Effector CD8-positive, alpha-beta T cell (primary cell): ENCODE measurements around the gene RPIA.
"Not testable (repeated sequence)": the region's sequence is repeated elsewhere in the genome, so short reads cannot be mapped to it uniquely, and the experiment has no call there.

Source experiments
- DNase-seq: peaks from one replicate; lab custom pipeline; 2025; lab: John Stamatoyannopoulos, UW
- total RNA-seq, 4 experiments: gene quantifications; one replicate each; lab custom pipeline; 2026; lab: John Stamatoyannopoulos, UW

Gene RPIA
- 14.1 to 37.4 (median 18.3) reads per million in 4 experiments for total RNA-seq

DNA sequence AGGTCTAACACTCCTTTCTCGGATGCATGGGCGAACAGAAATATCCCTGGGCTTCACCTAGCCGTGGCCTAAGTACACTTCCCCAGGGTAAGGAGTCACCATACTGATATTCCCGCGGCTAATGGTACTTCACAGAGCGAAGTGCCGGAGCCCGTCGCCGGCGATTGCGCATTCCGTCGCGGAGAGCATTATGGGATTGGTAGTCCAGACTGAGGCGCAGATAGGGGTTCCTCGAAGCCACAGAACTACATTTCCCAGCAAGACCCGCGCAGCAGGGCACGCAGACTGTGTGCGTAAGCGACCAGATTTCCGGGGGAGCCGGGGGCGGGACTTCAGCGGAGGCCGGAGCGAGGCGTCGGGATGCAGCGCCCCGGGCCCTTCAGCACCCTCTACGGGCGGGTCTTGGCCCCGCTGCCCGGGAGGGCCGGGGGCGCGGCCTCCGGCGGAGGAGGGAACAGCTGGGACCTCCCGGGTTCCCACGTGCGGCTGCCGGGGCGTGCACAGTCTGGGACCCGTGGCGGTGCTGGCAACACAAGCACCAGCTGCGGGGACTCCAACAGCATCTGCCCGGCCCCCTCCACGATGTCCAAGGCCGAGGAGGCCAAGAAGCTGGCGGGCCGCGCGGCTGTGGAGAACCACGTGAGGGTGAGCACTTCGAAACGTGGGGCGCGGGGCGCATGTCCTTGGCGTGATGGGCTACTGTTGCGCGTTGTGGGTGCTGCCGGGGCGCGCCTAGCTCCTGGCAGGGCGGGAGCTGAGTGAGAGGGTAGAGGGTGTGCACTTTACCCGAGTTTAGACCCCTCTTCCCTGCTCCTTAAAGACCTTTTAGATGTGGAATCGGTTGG, at the start of gene RPIA:
Gene RPIA, plus strand, starts transcription at position 335 of the 845 bp plus-strand sequence. Its CDS starts 26 bp downstream, at position 361.
- DNase-seq: peak; percentile 98

DNA sequence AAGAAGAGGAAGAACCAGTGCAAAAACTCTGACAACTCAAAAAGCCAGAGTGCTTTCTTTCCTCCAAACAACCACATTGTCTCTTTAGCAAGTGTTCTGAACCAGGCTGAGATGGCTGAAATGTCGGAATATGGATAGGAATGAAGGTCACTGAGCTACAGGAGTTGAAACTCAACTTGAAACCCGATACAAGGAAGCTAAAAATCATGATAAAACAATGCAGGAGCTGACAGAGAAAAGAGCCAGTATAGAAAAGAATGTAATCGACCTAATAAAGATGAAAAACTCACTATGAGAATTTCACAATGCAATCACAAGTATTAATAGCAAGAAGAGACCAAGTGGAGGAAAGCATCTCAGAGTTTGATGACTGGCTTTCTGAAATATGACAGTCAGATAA, 49.2 kb upstream of the RPIA start:
- no peak for DNase-seq

DNA sequence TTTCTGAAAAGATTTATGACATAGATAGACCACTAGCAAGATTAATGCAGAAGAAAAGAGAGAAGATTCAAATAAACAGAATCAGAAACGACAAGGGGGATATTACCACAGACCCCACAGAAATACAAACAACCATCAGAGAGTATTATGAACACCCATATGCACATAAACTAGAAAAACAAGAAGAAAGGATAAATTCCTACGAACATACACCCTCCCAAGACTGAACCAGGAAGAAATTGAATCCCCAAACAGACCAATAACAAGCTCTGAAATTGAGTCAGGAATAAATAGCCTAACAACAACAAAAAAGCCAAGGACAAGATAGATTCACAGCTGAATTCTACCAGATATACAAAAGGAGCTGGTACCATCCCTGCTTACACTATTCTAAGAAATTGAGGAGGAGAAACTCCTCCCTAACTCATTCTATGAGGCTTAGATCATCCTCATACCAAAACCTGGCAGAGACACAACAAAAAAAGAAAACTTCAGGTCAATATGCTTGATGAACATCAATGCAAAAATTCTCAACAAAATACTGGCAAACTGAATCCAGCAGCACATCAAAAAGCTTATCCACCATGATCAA, 46.1 kb upstream of the RPIA start:
- not testable (repeated sequence) for DNase-seq

DNA sequence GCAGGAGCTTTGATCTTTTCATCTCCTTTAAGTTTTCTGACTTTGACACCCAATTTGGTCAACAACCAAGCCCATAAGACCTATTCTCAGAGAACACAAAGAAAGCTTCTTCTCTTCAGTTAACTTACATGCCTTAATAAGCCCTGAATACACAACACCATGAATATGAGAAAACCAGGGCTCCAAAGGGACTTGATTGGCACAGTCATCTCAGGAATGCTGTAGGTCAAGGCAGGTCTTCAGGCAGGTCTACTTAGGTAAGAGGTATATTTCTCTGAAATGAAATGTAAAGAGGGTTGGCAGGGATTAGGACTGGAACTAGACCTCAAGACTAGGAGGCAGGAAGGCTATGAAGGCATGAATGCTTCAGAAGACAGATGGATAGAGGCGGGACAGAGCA, 39.8 kb upstream of the RPIA start:
- no peak for DNase-seq

DNA sequence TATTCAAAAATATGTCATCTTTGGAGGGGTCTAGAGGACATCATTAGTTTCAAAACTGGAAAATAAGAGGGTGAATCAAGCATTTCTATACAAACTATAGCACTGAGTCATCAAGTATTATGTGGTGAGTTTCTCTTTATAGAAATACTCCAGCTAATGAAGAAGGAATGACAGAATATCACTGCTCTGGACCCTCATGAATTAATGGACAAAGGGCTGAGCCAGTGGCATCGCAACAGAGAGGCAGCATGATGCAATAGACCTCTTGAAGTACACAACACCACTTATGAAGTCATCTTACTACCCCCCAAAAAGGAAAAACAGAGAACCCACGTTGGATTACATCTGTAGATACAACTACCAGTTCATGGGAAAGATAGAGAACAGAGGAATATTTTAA, 36.8 kb upstream of the RPIA start:
- DNase-seq: no peak

DNA sequence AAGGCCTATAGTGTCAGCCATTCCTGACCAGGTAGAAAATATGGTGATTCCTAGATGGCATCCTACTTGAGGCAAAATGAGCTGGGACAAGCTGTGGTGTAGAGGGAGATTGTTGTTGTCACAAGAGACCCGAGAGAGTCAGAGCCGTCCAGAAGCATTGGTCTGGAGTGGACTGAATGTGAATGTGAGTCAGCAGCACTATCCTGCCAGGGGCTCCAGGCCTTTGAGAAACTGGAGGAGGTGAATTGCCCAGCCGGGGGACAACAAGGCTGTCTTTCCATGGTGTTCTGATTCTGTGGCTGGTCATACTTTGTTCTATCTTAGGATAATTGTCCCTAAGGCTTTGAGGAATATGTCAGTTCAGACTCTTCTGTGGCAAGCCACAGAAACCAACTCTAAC, 34.8 kb upstream of the RPIA start:
- no peak for DNase-seq

DNA sequence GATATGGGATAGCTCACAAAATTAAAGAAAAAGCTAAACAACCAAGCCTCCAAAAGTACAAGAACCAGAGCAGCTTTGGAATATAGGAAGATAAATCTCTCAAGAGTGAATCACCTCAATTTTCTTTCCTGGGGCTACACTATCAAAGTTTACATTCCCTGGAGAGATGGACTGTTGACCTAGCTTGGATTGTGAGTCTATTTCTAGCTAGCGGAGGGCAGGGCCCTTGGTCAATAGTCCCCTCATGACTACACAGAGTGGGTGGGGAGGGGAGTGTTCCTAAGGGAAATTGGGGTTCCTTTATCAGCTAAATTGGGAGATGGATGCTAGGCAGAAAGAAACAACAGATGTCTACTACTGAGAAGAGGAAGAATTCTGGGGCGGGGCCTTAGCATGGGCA, 34.3 kb upstream of the RPIA start:
- no peak for DNase-seq

DNA sequence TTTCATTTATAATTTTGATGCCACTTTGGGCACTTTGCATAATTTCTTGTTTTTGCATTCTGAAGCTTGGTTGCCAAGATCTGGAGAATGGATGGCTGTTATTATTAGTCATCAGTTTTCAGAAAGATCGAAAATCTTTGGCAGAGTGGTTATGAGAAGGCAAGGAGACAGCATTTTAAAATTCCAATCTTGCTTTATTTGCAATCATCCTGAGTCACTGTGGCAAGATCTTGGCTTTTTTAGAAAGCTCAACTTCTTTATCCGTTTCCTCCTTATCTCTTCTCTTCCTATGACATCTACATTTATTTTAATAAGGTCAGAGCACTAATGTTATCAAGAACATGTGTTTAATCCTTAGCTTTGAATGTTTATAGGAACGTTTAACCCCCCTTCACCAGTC, 33.1 kb upstream of the RPIA start:
- DNase-seq: no peak

DNA sequence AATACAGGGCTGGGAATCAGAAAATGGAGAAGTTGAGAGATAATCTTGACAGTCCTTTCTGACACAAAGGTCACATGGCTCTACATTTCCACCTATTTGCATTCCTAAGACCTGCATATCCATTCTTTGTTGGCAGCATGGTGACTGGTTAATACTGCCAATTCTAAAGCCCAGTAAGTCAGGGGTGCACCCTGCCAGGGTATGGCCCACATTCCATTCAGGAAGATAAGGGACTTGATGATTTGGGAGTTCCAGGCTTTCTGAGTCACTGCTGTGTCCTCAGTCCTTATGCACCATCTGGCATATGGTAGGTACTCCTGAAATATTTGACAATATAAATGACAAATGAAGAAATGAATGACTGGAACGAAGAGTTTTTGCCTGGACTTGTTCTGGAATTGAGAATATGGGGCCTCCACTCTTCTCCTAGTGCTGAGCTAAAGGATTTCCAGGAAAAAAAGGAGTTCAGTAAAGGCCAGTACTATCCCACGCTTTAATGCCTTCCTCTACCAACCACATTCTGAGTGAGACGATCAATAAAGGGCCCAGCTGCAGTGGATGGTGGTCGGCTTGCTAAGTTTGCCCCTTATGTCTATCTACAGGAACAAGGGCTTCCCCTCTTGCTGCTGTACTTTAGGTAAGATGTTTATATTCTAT, 32.5 kb upstream of the RPIA start:
- no peak for DNase-seq

DNA sequence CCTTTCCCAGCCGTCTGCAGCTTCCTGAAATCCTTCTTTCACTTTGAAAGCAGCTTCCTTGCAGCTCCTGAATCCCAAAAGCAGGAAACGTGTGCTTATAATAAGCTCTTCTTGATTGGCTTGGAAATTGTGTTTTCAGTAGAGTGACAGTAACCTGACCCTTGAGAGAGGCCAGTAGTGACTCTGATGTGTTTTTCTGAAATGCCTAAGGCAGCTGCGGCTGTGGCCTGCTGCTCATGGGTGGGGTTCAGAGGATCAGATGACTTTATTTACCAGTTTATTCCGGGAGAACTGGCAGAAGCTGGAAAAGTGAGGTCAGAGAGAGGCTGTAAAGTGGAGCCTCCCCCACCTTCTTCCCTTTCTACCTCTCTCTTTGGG, 31.9 kb upstream of the RPIA start:
- no peak for DNase-seq

DNA sequence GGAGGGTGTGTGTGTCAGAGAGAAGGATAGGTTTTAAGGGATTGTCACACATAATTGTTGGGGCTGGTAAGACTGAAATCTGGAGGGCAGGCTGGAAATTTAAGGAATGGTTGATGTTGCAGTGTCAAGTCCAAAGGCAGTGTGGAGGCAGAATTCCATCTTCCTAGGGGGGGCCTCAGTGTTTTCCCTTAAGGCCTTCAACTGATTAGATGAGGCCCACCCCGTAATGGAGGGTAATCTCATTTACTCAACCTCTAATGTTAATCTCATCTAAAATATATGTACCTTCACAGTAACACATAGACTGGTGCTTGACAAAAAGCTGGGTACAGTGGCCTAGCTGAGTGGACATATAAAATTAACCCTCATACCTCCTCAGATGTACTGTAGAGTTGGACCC, 30.9 kb upstream of the RPIA start:
- DNase-seq: no peak

DNA sequence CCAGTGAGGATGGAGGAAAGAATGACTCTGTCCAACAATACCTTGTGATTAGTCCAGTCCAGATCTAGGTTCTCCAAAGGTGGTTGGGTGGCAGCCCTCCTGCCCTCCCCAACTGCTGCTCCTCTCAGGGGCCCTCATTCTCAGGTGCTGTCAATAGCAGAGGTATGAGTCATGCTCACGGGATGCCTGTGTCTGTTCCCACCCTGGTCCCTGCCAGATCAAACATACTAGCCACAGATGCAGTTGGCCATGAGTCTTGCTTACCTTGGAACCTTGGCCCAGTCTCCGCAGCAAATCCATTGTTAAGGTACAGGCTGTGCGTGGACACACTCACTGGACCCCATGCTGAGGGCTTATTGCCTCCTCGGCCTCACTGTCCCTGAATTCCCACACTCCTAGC, 24.9 kb upstream of the RPIA start:
- DNase-seq: no peak

DNA sequence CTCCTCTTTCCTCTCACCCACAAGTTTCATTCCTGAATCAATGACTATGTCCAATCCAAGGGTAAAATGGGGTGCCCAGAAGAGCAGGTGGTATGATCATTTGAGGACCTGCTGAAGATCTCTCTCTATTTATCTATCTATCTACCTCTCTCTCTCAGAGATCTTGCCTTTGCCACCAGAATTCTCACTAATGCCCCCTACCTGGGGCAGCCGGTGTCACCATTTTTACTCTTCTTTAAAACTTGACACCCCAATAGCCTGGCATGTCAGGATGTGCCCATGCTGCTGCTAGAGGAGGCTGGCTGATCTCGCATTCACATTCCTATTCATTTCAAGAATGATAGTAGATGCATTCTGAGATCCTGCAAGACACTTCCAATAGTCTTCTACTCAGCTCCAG, 24.3 kb upstream of the RPIA start:
- no peak for DNase-seq

DNA sequence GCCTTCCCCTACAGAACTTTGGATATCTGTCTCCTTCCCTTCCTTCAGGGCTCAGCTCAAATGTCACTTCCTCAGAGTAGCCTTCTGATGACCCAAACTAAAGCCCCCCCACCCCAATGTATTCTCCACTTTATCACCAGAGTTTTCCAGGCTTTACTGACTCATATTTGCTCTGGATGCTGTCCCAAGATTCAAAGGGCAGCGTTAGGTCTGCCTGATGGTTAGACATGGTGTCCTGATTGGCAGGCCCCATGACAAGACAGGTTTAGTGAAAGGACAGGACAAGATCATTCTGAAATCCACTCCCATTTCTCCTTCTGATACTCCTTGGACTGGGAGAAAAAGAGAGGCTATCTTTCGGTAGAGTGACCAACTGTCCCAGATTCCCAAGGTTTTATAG, 22.6 kb upstream of the RPIA start:
- no peak for DNase-seq

DNA sequence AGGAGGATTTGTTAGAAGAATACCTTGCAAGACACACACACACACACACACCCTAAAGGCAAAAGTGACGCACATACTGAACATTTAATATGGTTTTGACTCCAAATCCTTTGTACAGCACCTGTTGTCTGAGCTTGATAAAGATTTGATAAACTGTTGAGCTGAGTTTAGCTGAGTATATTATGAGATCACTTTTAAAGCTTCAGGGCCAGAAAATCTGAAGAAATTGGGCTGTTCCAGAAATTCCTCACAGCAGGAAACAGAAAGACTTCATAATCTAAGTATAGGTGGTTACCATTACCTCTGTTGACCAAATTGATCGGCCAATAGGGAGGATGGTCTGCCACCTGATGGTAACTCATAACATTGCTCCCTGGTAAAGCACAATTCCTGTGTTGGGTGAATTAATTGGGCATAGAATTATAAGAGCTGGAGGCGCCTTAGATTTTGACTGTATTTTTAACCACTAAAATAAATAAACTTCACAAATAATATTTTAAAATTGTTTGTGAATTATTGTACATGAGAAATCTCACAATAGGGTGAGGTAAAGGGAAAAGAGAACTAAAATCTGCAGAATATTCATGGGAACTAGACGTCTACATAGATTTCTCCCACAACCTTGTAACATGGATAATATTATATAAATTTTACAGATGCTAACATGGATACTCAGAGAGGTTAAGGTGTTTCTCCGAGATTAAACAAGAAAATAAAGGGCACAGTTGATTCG, 21.8 kb upstream of the RPIA start:
- DNase-seq: no peak

DNA sequence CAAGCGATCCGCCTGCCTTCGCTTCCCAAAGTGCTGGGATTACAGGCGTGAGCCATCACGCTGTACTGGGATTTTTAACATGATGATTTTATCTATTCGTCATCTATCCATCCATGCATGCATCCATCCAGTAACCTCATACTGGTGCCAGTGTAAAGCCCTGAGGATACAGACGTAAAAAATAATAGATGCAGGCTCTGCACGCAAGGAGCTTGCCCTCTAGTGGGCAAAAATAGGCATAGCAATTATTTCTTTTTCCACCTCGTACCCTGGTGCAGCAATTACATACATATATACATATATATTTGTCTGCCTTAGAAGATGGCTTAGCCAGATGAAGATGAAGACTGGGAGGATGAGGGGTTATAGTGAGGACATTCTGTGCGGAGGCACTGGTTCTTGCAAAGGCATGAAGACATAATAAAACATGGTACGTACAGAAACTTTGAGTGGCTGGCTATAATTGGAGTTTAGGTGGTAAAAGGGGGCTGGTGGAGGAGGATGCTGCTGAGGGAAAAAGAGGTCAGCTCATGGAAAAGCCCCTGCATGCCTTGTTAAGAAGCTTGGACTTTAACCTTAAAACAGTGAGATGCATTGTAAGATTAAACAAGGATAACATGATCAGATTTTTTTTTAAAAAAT, 19.6 kb upstream of the RPIA start:
- no peak for DNase-seq

DNA sequence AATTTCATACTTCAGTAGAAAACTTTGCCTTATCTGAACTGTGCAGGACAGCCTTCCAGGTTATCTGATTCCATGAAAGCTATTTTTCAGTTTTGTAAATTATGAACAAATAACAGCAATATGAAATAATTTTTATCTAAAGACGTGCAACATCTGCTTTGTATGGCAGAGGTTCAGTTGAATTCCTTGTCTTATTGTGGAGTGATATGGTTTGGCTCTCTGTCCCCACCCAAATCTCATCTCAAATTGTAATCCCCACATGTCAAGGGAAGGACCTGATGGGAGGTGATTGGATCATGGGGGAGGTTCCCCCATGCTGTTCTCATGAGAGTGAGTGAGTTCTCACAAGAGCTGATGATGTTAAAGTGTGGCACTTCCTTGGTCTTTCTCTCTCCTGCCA, 18.1 kb upstream of the RPIA start:
- no peak for DNase-seq

DNA sequence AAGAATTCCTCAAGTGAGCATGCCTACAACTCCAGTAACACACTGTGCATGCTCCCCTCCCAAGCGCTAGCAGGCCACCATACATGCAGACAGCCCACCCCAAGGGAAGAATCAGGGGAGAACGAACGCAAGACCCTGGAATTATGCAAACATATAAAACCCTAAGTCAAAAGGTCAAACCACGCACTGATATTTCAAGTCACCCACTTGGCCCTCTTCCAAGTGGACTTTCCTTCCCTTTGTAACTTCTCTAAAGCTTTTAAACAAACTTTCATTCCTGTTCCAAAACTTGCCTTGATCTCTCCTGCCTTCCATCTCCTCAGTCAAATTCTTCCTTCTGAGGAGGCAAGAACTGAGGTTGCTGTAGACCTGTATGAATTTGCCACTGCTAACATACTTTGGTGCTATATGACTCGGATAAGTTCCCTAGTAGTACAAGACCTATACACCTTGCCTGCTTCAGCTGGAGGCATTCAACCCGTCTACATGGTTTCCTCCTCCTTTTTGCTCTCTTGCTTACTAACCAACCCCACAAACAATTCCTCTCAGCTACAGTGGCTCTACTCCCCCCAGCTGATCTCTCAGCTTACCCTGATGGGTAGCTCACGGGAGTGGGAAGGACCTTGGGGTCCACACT, 11.1 kb upstream of the RPIA start:
- no peak for DNase-seq

DNA sequence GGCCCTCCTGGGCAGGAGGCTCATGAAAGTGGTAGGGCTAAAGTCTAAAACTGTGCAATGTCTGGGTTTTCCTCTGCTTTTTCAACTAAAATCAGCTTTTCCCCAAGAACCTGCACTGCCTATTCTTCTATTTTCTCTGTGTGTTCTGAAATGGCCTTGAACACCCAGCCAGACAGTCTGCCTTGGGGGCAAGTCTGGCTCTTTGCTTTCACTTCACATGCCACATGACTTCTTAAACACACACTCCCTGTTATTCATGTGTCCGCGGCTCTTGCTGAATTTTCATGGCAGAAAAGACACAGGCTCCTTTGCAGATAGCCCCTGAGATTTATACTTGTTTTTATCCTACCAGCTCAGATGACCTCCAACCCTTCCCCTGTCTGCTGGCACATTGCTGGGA, 10.6 kb upstream of the RPIA start:
- DNase-seq: no peak

DNA sequence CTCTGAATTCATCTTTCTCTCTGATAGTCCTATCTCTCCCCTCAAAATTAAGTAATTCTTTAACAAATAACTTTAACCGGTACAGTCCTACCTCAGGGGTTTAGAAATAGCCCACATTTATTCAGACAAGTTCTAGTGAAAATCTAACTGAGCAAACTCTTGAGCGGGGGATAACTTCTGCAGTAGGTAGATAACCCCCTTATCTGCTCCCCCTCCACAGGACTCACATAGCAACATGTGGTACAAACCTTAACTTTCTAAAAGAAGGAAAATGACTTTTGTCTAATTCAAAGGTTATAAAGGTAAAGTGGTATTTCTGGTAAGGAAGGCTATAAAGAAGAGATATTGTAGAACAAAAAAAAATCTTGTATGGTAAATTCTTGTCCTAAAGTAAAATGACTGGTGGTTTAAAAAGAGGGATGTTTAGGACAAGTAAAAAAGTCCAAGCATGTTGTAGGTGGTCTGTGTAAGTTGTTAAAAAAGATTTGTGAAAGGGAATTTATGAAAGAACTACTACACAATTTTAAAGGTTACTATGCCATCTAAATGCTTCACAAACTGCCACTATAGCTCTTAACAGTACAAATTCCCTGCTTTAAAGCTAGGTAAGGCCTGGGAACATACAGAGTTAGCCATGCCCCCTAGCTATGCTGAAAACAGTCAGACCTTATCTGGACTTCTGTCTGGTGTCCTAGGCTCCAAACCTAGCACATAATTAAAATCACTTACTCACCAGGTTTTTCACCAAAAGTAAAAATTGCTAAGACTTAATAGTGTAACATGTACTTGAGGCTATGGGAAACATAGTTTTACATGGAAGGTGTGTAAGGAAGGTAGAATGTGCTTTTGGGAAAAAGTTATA, 8.1 kb upstream of the RPIA start:
- no peak for DNase-seq

DNA sequence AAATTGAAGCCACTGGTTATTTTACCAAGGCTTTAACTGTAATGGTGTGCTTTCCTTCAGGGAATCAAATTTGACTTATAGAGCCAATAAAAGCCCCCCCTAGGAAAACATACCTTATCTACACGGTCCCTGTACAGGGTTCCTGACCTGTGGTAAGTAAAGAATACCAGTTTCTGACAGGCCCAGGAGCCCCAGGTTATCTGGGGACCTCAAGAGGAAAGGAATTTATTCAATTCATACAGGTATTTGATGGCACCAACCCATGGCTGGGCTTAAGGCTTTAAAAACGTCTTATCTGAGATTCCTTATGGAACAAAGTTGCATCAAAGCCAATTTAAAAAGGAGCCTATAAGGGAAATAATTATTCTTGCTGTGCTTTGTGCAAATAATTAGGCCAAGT, 7.0 kb upstream of the RPIA start:
- no peak for DNase-seq
